Nephron progenitor cell (in vitro differentiated cells): Measurements from ENCODE around the gene ZNF318.
"Not testable (repeated sequence)": the region's sequence is repeated elsewhere in the genome, so short reads cannot be mapped to it uniquely, and the experiment has no call there.

ENCODE experiments used
- DNase-seq: peaks from one replicate; pipeline ENCODE4 v3.0.0; 2021
- H3K27ac Mint-ChIP-seq: 2 replicates; pipeline ENCODE4 v1.8.0; 2021; ENCODE audit warnings: mild to moderate bottlenecking, moderate library complexity, mixed read lengths
- H3K27me3 Mint-ChIP-seq: 2 replicates; pipeline ENCODE4 v1.8.0; 2021; ENCODE audit warnings: mild to moderate bottlenecking, low read depth, mixed read lengths; ENCODE audit not compliant: poor library complexity
- H3K36me3 Mint-ChIP-seq: 2 replicates; pipeline ENCODE4 v1.8.0; 2021; ENCODE audit warnings: low read depth, mixed read lengths
- H3K4me1 Mint-ChIP-seq: 2 replicates; pipeline ENCODE4 v1.8.0; 2021; ENCODE audit warnings: mixed read lengths
- H3K4me3 Mint-ChIP-seq: 2 replicates; pipeline ENCODE4 v1.8.0; 2021; ENCODE audit warnings: mild to moderate bottlenecking, moderate library complexity, mixed read lengths
- H3K9me3 Mint-ChIP-seq: 2 replicates; pipeline ENCODE4 v1.8.0; 2021; ENCODE audit warnings: mild to moderate bottlenecking, moderate library complexity, mixed read lengths
- CTCF ChIP-seq: fragments of 200-600 bp; sonication (generic); IDR thresholded peaks from 2 replicates; pipeline ENCODE4 v1.5.0; 2021; ENCODE audit warnings: antibody characterized with exemption

Gene ZNF318

GRCh38 chr6:43347021-43347420, 22.4 kb downstream of the ZNF318 start:
- Mint-ChIP-seq H3K36me3 (peaks cover 40% of the 10 kb centered on the region), H3K27ac (no peak overlapping the region), H3K4me1 (no peaks in the 10 kb centered on the region), H3K4me3 (no peak overlapping the region), H3K9me3 (no peaks in the 10 kb centered on the region), H3K27me3 (no peaks in the 10 kb centered on the region)
- no peak for DNase-seq
- no peak for TF ChIP-seq CTCF

DNA sequence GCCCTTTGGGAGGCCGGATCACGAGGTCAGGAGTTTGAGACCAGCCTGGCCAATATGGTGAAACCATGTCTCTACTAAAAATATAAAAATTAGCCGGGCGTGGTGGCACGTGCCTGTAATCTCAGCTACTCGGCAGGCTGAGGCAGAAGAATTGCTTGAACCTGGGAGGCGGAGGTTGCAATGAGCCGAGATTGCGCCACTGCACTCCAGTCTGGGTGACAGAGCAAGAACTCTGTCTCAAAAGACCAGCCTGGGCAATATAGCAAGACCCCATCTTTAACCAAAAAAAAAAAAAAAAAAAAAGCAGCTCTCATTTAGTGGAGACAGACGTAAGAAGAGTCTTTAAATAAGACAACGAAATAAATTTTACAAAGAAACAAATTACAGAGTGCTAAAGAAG, 23.2 kb downstream of the ZNF318 start:
- H3K27me3 Mint-ChIP-seq, DNase-seq, H3K4me1 Mint-ChIP-seq, H3K9me3 Mint-ChIP-seq, H3K4me3 Mint-ChIP-seq, H3K27ac Mint-ChIP-seq: not testable (repeated sequence)
- peaks cover 37% of the 10 kb centered on the region for H3K36me3 Mint-ChIP-seq

DNA sequence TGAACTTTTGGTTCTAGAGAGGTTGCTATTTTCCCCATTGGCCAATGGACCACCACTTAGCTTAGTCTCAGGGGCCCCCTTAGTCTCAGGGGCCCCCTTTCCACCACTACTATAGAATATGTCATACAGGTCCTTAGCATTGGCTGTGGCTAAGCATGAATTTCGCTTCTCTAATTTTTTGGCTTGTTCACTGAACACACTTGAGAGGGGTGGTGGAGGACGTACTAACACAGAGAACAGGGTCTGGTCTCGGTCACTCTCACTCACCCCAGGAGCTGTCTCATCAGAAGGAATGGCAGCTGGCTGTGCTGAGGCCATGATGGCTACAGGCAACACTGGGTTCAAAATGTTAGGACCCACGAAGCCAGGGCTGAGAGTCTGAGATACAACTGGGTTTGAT, 30.3 kb downstream of the ZNF318 start:
- Mint-ChIP-seq H3K36me3 (peaks cover 62% of the 10 kb centered on the region), H3K27ac (no peak overlapping the region), H3K9me3 (no peaks in the 10 kb centered on the region), H3K27me3 (no peaks in the 10 kb centered on the region), H3K4me3 (no peak overlapping the region), H3K4me1 (peaks cover 10% of the 10 kb centered on the region)
- no peak for DNase-seq
- no peak for TF ChIP-seq CTCF

DNA sequence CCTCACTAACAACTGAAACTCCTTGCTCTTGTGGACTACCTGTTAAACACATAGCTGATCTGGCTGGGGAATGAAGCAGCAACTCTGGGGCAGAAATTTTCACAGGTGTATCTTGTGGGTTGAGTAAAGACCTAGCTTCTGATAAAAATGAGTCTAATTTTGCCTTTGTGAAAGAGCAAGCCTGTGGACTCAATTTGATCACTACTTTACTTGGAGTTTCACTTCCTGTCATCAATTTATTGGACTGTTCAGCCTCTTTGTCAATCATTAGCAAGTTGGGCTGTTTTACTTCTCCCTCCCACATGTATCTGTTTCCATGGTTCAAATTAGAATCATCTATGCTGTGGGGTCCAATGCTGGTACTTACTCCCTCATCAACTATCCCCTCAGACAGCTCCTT, 31.2 kb downstream of the ZNF318 start:
- no peak for TF ChIP-seq CTCF
- no peaks in the 10 kb centered on the region for H3K9me3 Mint-ChIP-seq
- H3K27me3 Mint-ChIP-seq, result no peaks in the 10 kb centered on the region
- no peak overlapping the region for H3K27ac Mint-ChIP-seq
- peaks cover 61% of the 10 kb centered on the region for H3K36me3 Mint-ChIP-seq
- no peak for DNase-seq
- H3K4me1 Mint-ChIP-seq, result peaks cover 10% of the 10 kb centered on the region
- H3K4me3 Mint-ChIP-seq, result no peak overlapping the region

GRCh38 chr6:43336382-43336781, 33.1 kb downstream of the ZNF318 start:
- no peaks in the 10 kb centered on the region for H3K9me3 Mint-ChIP-seq
- TF ChIP-seq CTCF, result no peak
- H3K4me3 Mint-ChIP-seq, result no peak overlapping the region
- peaks cover 3% of the 10 kb centered on the region for H3K27me3 Mint-ChIP-seq
- H3K4me1 Mint-ChIP-seq, result peaks cover 10% of the 10 kb centered on the region
- no peak overlapping the region for H3K27ac Mint-ChIP-seq
- DNase-seq, result no peak
- peaks cover 45% of the 10 kb centered on the region for H3K36me3 Mint-ChIP-seq

DNA sequence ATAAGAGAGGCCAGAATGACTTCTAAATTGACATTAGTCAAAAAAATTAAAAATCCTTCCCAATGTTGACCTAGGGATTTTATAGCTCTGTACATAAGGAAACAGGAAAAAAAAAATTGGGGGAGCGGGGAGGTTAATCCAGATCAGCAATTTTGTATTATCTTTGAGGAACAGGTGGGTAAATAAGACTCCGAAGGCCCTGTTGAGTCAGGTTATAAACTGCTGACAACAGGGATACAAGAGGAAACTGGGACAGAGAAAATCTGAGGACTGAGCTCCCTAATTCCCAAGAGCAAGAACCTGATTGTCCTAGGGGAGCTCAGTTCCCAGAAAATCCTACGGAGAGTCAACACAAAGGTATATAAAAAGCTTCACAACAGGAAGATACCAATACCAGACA, 34.0 kb downstream of the ZNF318 start:
- H3K36me3 Mint-ChIP-seq, result peaks cover 37% of the 10 kb centered on the region
- no peak overlapping the region for H3K4me3 Mint-ChIP-seq
- H3K27ac Mint-ChIP-seq, result no peak overlapping the region
- peaks cover 4% of the 10 kb centered on the region for H3K27me3 Mint-ChIP-seq
- no peak for DNase-seq
- no peaks in the 10 kb centered on the region for H3K9me3 Mint-ChIP-seq
- H3K4me1 Mint-ChIP-seq, result peaks cover 10% of the 10 kb centered on the region
- TF ChIP-seq CTCF, result no peak
